Mesothelial cell of epicardium (in vitro differentiated cells): ENCODE results near the gene CHST11. TPM values are rescaled to one million over a fixed set of nuclear protein-coding genes. Genes with fewer than 3 reads are reported as not detected.
"Not testable (repeated sequence)": the region's sequence is repeated elsewhere in the genome, so short reads cannot be mapped to it uniquely, and the experiment has no call there.

ENCODE experiments used
- DNase-seq, 2 experiments: peaks; one replicate each; pipeline ENCODE4 v3.0.0; 2021; ENCODE audit warnings: low spot score in 2 of 2; ENCODE audit not compliant: unreplicated experiment in 2 of 2
- H3K27ac Mint-ChIP-seq: 2 replicates; pipeline ENCODE4 v1.8.0; 2021; ENCODE audit warnings: mixed read lengths
- H3K27me3 Mint-ChIP-seq: 2 replicates; pipeline ENCODE4 v1.8.0; 2021; ENCODE audit warnings: low read depth, mixed read lengths
- H3K36me3 Mint-ChIP-seq: 2 replicates; pipeline ENCODE4 v1.8.0; 2021; ENCODE audit warnings: mixed read lengths
- H3K4me1 Mint-ChIP-seq: 2 replicates; pipeline ENCODE4 v1.8.0; 2021; ENCODE audit warnings: mixed read lengths
- H3K4me3 Mint-ChIP-seq: 2 replicates; pipeline ENCODE4 v1.8.0; 2021; ENCODE audit warnings: mild to moderate bottlenecking, moderate library complexity, mixed read lengths
- H3K9me3 Mint-ChIP-seq: 2 replicates; pipeline ENCODE4 v1.8.0; 2021; ENCODE audit warnings: mixed read lengths
- total RNA-seq: library from RNA; stranded (reverse); gene quantifications from 3 replicates; pipeline ENCODE4 v1.2.1, GENCODE V29; 2021
- TF ChIP-seq, protein P1 (sequence below): fragments of 200-600 bp; sonication (generic); IDR thresholded peaks from one replicate; pipeline ENCODE4 v1.5.0; 2021; ENCODE audit warnings: antibody characterized with exemption; ENCODE audit not compliant: unreplicated experiment

The CHST11 gene
- total RNA-seq, 1 donor from 2014 or later: 15.0 TPM

DNA sequence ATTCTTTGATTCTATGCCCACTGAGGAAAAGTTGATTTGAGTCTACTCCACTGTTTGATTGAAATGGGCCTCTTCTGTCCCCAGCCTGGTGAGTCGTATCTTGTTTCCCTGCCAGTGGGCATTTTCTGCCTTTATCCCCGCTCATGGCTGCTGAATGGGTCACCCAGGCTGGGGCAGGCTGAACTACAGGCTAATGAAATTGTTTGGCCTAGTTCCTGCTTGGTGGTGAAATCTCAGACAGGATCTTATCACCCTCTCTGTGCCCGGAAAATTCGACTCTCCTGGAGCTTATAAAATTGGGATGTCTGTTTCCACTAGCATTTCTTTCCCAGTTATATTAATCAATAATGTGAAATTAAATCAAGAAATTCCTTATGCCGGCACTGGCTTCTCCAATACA lies 65.0 kb downstream of the CHST11 start:
- H3K36me3 Mint-ChIP-seq: no peaks in the 10 kb centered on the region
- no peak overlapping the region for H3K27ac Mint-ChIP-seq
- no peak overlapping the region for H3K4me3 Mint-ChIP-seq
- peaks cover 37% of the 10 kb centered on the region for H3K4me1 Mint-ChIP-seq
- no peaks in the 10 kb centered on the region for H3K27me3 Mint-ChIP-seq
- TF ChIP-seq, protein P1, sequence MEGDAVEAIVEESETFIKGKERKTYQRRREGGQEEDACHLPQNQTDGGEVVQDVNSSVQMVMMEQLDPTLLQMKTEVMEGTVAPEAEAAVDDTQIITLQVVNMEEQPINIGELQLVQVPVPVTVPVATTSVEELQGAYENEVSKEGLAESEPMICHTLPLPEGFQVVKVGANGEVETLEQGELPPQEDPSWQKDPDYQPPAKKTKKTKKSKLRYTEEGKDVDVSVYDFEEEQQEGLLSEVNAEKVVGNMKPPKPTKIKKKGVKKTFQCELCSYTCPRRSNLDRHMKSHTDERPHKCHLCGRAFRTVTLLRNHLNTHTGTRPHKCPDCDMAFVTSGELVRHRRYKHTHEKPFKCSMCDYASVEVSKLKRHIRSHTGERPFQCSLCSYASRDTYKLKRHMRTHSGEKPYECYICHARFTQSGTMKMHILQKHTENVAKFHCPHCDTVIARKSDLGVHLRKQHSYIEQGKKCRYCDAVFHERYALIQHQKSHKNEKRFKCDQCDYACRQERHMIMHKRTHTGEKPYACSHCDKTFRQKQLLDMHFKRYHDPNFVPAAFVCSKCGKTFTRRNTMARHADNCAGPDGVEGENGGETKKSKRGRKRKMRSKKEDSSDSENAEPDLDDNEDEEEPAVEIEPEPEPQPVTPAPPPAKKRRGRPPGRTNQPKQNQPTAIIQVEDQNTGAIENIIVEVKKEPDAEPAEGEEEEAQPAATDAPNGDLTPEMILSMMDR: no peak
- H3K9me3 Mint-ChIP-seq: no peaks in the 10 kb centered on the region
- no peak for DNase-seq

DNA sequence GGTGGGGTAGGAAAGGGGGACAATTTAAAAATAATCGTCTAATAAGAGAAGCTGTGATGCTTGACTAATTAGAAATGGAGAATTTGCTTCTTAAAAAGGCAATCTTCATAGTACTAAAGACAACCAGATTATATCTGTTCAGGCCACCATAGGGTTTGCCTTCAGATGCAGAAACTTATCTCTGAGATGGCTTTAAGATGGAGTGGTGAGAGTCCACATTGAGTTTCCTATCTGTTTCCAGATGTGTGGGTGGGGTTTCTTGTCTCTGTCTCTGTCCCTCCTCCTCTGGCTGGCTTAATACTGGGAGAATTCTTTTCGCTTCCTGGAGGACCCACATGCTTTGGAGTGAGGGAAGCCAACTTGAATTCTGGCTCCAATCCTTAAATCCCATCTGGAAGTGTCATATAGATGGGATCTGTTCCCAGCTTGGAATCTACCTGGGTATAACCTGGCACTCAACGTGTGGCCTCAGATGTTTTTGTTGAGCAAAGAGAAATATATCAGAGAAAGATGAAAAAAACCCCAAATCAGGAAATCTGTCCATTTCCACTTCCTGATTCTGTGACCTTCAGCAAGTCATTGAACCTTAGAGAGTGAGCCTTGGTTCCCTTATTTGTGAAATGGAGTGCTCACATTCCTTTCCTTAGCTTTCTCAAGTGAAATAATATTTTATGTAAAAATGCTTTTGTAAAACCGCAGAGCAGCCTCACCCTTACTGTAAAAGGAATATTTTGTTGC lies 66.4 kb downstream of the CHST11 start:
- no peak overlapping the region for H3K4me3 Mint-ChIP-seq
- peak overlapping the region; percentile 44 for H3K27ac Mint-ChIP-seq
- H3K36me3 Mint-ChIP-seq: no peaks in the 10 kb centered on the region
- H3K9me3 Mint-ChIP-seq: no peaks in the 10 kb centered on the region
- TF ChIP-seq, protein P1: no peak
- H3K27me3 Mint-ChIP-seq: no peaks in the 10 kb centered on the region
- DNase-seq: no peak
- H3K4me1 Mint-ChIP-seq: peaks cover 43% of the 10 kb centered on the region

DNA sequence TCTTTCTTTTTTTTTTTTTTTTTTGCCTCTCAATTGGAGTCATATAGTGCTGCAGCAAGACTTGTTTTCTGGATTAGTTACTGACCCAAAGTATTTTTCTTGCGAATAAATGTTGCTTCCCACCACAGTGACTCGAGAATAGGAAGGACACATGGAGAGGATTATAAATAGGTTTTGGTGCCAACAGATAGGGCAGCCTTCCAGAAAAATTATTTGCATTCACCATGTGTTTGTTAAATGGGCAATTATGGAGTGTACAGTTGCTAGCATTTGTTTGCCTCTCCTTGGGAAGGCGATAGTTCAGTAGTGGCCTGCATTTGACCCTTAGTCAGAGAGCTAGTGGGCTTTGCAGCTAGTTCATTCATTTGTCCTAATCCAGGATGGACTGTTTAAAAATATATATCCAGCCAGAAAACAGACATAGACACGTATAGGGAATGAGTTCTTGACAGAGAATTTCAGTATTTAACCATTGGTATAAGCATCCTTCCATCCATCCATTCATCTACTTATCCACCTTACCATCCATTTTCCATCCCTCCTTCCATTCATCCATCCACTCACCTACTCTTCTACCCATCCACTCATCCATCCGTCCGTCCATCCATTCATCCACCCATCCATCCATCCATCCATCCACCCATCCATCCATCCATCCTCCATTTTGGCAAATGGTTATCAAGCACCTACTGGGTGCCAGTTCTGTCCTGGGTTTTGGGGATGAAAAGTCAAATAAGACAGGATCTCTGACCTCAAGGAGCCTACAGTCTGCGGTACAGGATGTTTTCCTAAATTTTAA lies 67.5 kb downstream of the CHST11 start:
- Mint-ChIP-seq H3K4me1 (peaks cover 43% of the 10 kb centered on the region), H3K27ac (peak overlapping the region; percentile 35), H3K27me3 (no peaks in the 10 kb centered on the region), H3K4me3 (no peak overlapping the region), H3K9me3 (peaks cover 1% of the 10 kb centered on the region), H3K36me3 (no peaks in the 10 kb centered on the region)
- TF ChIP-seq, protein P1: no peak
- DNase-seq: no peak

DNA sequence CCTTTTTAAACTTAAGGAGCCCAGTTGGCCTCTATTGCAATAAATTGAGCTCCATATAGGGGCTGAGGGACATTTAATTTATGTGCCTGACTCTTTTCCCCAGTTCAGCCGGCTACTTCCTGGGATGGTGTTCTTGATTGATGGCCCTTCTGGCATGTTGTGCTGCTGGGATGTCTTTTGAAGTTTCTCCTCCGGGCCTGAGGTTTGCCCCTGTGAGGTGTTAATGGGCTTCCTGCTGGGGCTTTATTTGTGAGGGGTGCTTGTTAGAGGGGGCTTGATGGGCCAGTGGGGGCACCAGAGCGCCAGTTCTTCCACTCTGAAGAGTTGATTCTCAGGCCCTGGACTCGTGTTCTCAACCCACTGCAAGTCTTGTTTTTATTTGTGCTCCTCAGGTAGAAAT lies 69.6 kb downstream of the CHST11 start:
- Mint-ChIP-seq H3K36me3 (no peaks in the 10 kb centered on the region), H3K27ac (peak overlapping the region; percentile 55), H3K9me3 (peaks cover 6% of the 10 kb centered on the region), H3K27me3 (no peaks in the 10 kb centered on the region), H3K4me1 (peaks cover 43% of the 10 kb centered on the region), H3K4me3 (no peak overlapping the region)
- DNase-seq: no peak
- TF ChIP-seq, protein P1: no peak

DNA sequence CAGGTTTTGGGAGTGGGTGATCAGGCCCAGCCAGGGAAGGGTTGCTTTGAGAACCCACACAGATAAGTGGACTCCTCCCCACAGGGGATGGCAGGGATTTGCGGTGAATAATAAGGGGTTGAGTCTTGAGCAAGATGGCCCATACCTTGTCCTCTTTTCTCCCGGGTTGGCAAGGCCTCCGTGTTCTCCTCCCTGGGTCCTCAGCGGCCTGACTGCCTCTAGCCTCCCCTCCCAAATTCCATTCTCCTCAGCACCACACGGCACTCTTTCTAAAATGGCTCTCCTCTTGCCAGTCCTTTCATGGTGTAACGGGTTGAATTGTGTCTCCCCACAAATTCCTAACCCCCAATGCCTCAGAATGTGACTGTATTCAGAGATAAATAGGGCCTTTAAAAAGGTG lies 70.0 kb downstream of the CHST11 start:
- Mint-ChIP-seq H3K4me3 (no peak overlapping the region), H3K9me3 (peaks cover 6% of the 10 kb centered on the region), H3K27me3 (no peaks in the 10 kb centered on the region), H3K27ac (peak overlapping the region; percentile 55), H3K4me1 (peaks cover 43% of the 10 kb centered on the region), H3K36me3 (no peaks in the 10 kb centered on the region)
- TF ChIP-seq, protein P1: no peak
- no peak for DNase-seq

DNA sequence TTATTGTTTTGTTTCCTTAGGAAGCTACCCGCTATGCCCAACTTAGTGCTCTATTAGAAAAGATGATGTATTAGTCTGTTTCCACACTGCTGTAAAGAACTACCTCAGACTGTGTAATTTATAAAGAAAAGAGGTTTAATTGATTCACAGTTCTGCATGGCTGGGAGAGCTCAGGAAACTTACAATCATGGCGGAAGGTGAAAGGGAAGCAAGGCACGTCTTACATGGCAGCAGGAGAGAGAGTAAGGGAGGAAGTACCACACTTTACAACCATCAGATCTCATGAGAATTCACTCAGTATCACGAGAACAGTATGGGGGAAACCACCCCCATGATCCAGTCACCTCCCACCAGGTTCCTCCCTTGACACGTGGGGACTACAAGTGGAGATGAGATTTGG lies 70.9 kb downstream of the CHST11 start:
- not testable (repeated sequence) for DNase-seq, H3K27ac Mint-ChIP-seq, H3K36me3 Mint-ChIP-seq, H3K9me3 Mint-ChIP-seq, H3K4me3 Mint-ChIP-seq, H3K27me3 Mint-ChIP-seq
- peaks cover 42% of the 10 kb centered on the region for H3K4me1 Mint-ChIP-seq
